Measurements from ENCODE around the gene KLHDC3. TPM values are rescaled to one million over a fixed set of nuclear protein-coding genes. Genes with fewer than 3 reads are reported as not detected.

The KLHDC3 gene
- total and polyA plus RNA-seq, 2 of the 8 experiments (the other 6 are each of a cell fraction or from before 2014, with no cell fraction given), result 181 to 203 TPM

GRCh38 chr6:42973926-42974325, 40.1 kb upstream of the KLHDC3 start:
- ChIA-PET POLR2A (ENCODE audit: partially characterized antibody) (interaction anchor here (0.8 to 5.9 kb wide), 6 partner anchors 9 to 70 kb away, joined by 3 to 29 read pairs (median 3); partner anchors contain the start of genes CNPY3, GNMT and PPP2R5D), CTCF (ENCODE audit: partially characterized antibody) (interaction anchor here (0.7 to 2.9 kb wide), 10 partner anchors 9 to 441 kb away, joined by 3 to 9 read pairs (median 3); partner anchors contain the start of gene PPP2R5D)
- H4K8ac ChIP-seq (ENCODE audit: extremely low read depth, insufficient read depth, low read length), result no peak overlapping the region
- H3K79me2 ChIP-seq (ENCODE audit: control insufficient read depth in 1 of 2, insufficient read depth in 2 of 2, low read length in 2 of 2), result peaks cover 0 to 3% of the 10 kb centered on the region in 2 experiments; a peak in 1 of 4 replicates
- H3K27ac ChIP-seq (ENCODE audit: low read depth, low read length), result no peak overlapping the region
- no peak overlapping the region for H4K5ac ChIP-seq (ENCODE audit: insufficient read length, low read depth, low read length)
- no peaks in the 10 kb centered on the region for H3K9me3 ChIP-seq (ENCODE audit: insufficient read depth in 2 of 2, low read depth in 1 of 2, low read length in 1 of 2)
- H2BK12ac ChIP-seq (ENCODE audit: low read depth, low read length), result no peak overlapping the region
- H3K4me2 ChIP-seq (ENCODE audit: insufficient read depth in 1 of 2, low read depth in 2 of 2, low read length in 2 of 2), result no peak overlapping the region
- H3K4me3 ChIP-seq (ENCODE audit: extremely low read depth in 1 of 4, insufficient read depth in 2 of 4, low read depth in 3 of 4, low read length in 4 of 4), result no peak overlapping the region
- no peak overlapping the region for H3K4ac ChIP-seq (replicated peaks; ENCODE audit: insufficient read length, low read depth, low read length)
- H4K91ac ChIP-seq (replicated peaks; ENCODE audit: insufficient read length, low read length), result no peak overlapping the region
- H2AK5ac ChIP-seq (ENCODE audit: low read depth, low read length), result no peak overlapping the region
- H3K9ac ChIP-seq (replicated peaks in 1 of 4; ENCODE audit: extremely low read depth in 1 of 4, low read depth in 3 of 4, low read length in 3 of 4), result no peak overlapping the region
- H2BK15ac ChIP-seq (ENCODE audit: low read length), result no peak overlapping the region
- H2BK5ac ChIP-seq (ENCODE audit: low read depth, low read length), result no peak overlapping the region
- H3K14ac ChIP-seq (ENCODE audit: insufficient read length), result no peak overlapping the region
- FAIRE-seq (no peak), DNase-seq (ENCODE audit: low read depth in 1 of 2, low spot score in 2 of 2) (no peak)
- WGBS, 2 experiments (ENCODE audit: extremely low coverage in 1 of 2, insufficient coverage in 1 of 2, insufficient read length in 1 of 2, insufficient replicate concordance in 2 of 2, low coverage in 1 of 2, low lambda C conversion rate in 2 of 2, missing lambda C conversion rate in 1 of 2), result 94% methylated on average over 3 of the region's 3 CpGs; no CpG with 5 or more reads in 1 of the 2 experiments
- H3K36me3 ChIP-seq (ENCODE audit: control insufficient read depth in 2 of 4, insufficient read depth in 4 of 4, low read length in 3 of 4), result no peaks in the 10 kb centered on the region; a peak in 1 of 8 replicates
- H3K56ac ChIP-seq (replicated peaks; ENCODE audit: insufficient read length, low read depth, low read length), result no peak overlapping the region
- H2BK20ac ChIP-seq (ENCODE audit: low read length), result no peak overlapping the region
- no peaks in the 10 kb centered on the region; the same call in none of the 2 replicates for H3K79me1 ChIP-seq (ENCODE audit: low read depth, low read length)
- H3K4me1 ChIP-seq (replicated peaks in 1 of 4; ENCODE audit: control insufficient read depth in 3 of 4, insufficient read depth in 4 of 4, low read length in 3 of 4), result peaks cover 0 to 4% (median 2%) of the 10 kb centered on the region in 4 experiments; a peak in 1 of 7 replicates
- no peak overlapping the region for H3K18ac ChIP-seq (ENCODE audit: extremely low read depth, low read length)
- no peaks in the 10 kb centered on the region for H3K27me3 ChIP-seq (replicated peaks in 1 of 4; ENCODE audit: control insufficient read depth in 3 of 4, extremely low read depth in 1 of 4, insufficient read depth in 3 of 4, low read length in 3 of 4)
- H3K23ac ChIP-seq (ENCODE audit: insufficient read length), result no peak overlapping the region
- H3K23me2 ChIP-seq (ENCODE audit: low read depth, low read length), result peaks cover 4% of the 10 kb centered on the region; the same call in 1 of the 2 replicates
- H2AFZ ChIP-seq (ENCODE audit: low read length), result no peak overlapping the region
- no peak overlapping the region for H2BK120ac ChIP-seq (replicated peaks; ENCODE audit: low read depth, low read length)
- H4K20me1 ChIP-seq (replicated peaks in 1 of 2; ENCODE audit: control insufficient read depth in 1 of 2, insufficient read depth in 2 of 2, low read length in 2 of 2), result peaks cover 0 to 1% of the 10 kb centered on the region in 2 experiments
- TF ChIP-seq USF2 (IDR thresholded peaks at IDR 0.05; ENCODE audit: low read length), result no peak
- TF ChIP-seq GABPA (IDR thresholded peaks at IDR 0.05; ENCODE audit: borderline replicate concordance, insufficient read depth, low read length), result no peak
- no peak for TF ChIP-seq POLR2A (IDR thresholded peaks at IDR 0.05; ENCODE audit: control extremely low read depth in 1 of 2, low read depth in 2 of 2, low read length in 2 of 2)
- no peak for TF ChIP-seq EZH2 (IDR thresholded peaks at IDR 0.05; ENCODE audit: low read depth, low read length, severe bottlenecking)
- TF ChIP-seq HDAC2 (IDR thresholded peaks at IDR 0.05; ENCODE audit: borderline replicate concordance in 1 of 2, low read depth in 2 of 2, low read length in 2 of 2), result no peak
- no peak for TF ChIP-seq SP4 (IDR thresholded peaks at IDR 0.05; ENCODE audit: low read length)
- no peak for TF ChIP-seq EGR1 (IDR thresholded peaks at IDR 0.05; ENCODE audit: borderline replicate concordance, low read depth, low read length)
- TF ChIP-seq RNF2 (IDR thresholded peaks at IDR 0.05; ENCODE audit: borderline replicate concordance, low read depth, low read length, missing control alignments, poor library complexity, severe bottlenecking), result no peak
- no peak for TF ChIP-seq RBBP5 (IDR thresholded peaks at IDR 0.05; ENCODE audit: borderline replicate concordance, low read depth, low read length)
- TF ChIP-seq JUND (IDR thresholded peaks at IDR 0.05; ENCODE audit: low read length), result no peak
- TF ChIP-seq PHF8 (conservative IDR thresholded peaks at IDR 0.05; ENCODE audit: low read depth, low read length), result no peak
- TF ChIP-seq MAFK (IDR thresholded peaks at IDR 0.05; ENCODE audit: low read depth, low read length), result no peak

Data from H1 (cell line).